ENCODE data around the gene LPP.

Gene LPP

DNA sequence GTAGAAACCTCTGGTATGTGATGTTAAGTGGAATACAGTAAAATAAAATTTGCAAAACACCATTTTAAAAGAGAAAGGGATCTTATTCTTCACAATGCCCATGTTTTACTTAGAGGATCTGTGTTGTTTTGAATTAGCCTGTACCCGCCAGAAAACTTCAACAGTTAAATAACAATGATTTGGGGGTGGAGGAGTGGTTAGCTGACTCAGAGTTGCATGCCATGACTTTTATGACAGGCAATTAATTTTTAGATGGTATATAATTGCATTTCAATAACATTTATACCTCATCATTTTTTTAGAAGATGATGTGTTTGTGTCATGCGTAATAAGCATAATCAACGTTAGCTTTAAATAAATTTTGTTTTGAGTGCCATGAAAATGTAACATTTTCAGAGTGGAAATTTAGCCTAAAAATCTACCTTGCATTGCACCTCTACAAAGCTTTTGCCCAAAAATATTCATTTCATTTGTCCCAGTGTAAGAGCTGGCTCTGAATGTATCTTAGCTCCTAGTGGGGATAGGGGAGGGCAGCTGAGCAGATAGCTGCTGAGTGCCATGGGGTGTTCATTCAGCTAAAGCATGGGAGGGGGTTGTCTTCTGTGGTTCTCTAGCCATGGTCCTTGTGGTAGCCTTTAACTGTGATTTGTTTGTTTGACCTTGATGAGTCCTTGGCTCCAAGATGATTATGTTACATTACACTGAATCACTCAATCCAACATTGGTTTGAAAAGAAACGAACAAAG is 379.8 kb downstream of the LPP start:
- no peak for DNase-seq

GRCh38 chr3:188534633-188535032 is 380.7 kb downstream of the LPP start:
- no peak for DNase-seq

- DNase-seq: no peak
These were observed 383.6 kb downstream of the LPP start for GRCh38 chr3:188537606-188538005.

- DNase-seq: no peak
These were observed 385.1 kb downstream of the LPP start for GRCh38 chr3:188539037-188539436.

DNA sequence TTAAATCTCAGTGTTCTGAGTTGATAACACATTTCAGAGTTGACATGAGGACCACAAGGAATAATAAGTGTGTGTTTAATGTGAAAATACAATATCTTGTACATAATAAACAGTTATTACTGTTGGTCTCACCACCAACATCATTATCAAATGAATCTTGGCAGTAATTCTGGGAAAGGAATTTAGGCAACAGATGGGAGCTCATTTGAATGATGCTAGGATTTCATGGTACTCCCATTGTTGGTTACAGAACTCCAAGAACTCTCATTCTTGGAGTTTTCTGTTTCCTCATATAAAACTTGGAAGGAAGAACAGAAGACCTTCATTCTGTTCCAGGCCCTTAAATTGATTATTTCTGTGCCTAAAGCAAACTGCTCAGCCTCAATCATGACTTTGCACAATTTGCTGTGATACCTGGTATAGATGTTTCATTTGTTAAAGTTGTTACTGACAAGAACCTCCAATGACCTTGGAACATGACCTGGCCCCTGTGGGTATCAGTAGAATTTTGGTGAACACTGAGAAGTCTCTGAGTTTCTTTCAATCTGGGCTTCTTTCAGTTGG is 385.8 kb downstream of the LPP start:
- DNase-seq: no peak

DNA sequence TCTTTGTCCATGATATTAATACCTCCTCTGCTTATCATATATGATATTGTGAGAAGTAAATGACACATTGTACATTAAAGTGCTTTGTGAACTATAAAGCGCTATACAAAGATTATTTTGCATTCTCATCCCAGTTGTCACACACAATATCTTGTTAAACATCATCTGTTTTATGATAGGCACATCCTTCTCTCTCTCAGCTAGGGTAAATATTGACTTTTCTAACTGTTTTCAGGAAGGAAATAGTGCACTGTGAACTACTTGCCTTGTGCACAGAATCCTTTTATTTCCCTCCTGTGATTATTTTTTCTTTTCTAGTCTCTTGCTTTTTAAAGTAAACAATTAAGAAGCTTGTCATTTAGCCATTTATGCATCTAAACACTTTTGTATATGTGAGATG is 388.2 kb downstream of the LPP start:
- DNase-seq: no peak

DNA sequence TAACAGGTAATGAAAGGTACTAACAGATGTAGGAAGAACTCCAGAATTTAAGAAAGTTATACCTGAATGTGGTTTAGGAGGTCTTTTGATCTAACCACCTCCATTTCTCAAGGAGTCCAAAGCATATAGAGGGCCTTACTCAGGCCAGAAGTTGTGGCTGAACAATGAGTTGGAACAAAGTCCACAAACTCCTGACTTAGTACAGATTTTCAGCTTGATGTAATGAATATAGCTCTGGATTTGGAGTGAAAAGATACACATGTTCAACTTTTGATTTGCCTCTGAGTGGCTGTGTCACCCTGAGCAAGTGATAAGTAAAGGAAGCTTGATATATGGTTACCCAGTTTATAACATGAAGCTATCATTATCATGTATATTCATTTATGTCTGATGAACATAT is 390.1 kb downstream of the LPP start:
- no peak for DNase-seq

DNA sequence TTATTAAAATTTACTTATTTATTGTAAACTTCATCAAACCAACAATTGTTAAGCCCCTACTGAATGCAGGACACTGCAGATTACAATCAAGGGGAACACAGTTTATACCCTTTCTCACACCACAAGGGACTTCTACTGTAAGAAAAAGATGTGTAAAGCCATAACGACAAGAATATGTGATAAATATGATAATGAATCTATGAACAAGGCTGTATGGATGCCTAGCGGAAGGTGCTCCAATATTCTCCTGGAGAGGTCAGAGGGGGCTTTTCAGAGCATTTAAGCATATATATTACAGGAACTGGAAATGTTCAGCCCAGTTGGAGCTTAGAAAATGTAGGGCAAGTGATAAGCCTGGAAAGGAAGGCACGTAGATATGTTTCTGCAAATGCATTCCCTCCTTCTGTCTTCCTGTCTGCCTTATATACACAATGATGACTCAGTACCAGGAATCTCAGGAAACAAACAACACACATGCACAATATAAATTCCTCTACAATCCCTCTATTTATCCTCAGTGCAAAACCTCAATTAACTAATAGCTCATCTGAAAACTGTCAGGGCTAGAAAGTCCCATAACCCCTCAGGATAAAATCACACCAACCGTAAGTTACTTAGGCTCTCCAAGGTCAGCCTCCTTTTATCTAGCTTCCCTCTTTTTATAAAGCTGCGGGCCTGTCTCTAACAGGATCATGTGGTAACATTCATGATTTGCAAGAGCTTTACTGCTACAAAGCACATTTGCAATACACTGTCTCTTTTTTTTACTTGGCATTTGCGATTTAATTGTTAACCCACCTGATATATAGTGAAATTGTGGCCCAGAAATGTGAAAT is 393.1 kb downstream of the LPP start:
- no peak for DNase-seq

DNA sequence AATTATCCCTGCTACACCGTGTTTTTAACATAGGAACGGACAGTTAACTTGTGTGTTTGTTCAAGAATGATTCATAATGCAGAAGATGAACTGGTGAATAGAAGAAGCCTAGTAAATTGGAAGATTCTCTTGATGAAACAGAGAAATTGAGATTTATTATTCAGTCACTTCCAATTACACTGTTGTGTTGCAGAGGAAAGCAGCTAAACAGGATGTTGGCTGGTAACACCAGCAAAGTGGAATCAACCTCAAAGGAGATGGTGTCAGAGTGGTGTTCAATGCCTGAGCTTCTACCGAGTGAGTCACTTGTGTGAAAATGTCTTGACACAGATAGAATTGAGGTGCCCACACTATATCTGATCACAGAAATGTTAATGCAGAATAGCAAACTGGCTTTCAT is 399.6 kb downstream of the LPP start:
- peak; percentile 15 to 55 for DNase-seq

DNA sequence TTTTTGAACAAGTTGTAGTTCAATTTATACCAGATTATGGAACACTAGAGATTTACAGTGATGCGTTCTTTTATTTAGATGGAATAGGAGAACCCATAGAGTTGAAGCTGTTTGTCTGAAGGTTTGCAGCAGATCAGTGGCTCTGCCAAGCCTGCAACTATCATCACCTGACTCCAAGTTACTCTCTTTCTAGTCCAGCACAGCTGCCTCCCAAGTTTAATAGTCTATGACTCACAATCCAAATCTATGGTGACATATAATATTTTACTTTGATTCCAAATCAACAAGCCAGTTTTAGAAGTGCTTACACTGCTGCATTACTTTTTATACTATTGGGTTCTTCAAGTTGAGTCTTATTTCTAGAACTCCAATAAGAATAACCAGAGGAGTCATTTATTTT is 400.4 kb downstream of the LPP start:
- DNase-seq: no peak

- no peak for DNase-seq
These were observed 403.3 kb downstream of the LPP start for GRCh38 chr3:188557235-188557634.

DNA sequence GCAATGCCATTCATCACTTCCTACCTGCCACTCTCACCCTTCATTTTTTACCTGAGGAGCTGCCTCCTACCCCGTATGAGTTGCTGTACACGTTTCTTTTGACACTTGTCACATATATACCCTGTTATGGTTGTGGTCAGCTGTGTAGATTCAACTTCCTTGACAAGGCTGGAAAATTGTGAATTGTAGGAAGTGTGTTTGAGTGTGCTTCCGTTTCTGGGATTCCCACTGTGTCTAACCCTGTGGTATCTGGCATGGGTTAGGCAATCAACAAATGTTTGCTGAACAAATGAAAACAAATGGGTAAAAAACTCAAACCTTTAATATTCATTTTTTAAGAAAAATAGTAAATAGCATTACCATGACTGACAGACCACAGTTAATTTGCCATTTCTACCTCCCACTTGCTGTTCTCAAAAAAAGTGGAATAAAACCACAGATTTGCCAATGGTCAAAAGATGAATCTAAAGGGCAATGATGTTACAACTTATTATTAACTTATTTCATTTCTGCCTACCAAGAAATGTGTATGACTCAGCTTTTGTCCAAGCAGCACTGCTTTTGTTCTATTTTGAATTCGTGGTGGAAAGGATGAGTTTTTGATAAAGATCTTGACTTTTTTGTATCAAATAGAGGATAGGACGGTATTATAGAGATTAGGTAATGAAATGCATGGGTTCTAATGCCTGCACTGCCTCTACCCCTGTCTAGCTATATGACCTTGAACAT is 404.6 kb downstream of the LPP start:
- DNase-seq: no peak

DNA sequence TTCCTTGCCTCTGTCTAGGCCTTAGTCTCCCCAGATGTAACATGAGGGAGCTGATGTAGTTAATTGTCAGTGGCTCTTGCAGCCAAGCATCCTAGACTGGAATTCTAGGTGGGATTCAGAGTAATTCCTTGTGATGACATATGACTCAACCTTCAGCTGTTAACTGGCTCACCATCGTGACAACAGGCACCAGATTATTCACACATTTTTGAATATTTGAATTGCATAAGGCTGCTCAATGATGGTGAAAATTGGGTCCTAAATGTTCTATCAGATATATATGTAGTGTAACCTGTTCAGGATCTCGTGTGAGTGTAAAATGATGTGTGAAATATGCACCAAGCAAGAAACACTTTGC is 405.1 kb downstream of the LPP start:
- no peak for DNase-seq

GRCh38 chr3:188559856-188560255 is 405.9 kb downstream of the LPP start:
- DNase-seq: no peak

GRCh38 chr3:188562144-188562543 is 408.2 kb downstream of the LPP start:
- no peak for DNase-seq

DNA sequence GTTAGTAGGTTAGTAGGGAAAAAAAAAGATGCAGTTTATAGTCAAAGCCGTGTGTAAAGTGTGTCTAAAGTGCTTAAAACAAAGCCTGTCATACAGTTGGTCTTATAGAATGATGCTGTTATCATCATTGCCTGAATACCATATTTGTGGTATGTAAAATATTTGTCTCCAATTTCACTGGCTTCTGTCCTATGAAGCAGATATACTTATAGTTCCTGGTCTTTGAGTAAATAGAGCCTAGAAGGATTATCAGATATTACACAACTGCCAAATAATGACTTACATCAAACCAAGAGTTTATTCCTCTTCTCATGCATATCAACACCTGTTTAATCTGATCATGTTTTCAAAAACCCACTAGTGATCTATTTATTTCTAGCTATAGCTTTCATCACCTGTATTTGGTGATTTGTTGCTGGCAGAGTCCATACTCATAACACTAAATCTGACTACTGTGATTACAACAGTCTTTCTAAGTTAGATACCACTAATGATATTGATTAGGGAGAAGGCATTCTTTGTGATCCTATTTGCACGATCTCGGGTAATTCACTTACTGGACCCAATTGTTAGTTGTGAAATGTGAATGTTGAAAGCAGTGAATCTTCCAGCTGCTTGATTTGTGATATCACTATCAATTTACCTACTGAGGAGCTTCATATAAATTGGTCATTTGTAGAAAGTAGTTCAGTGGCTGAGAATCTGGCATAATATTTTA is 413.7 kb downstream of the LPP start:
- DNase-seq: no peak

DNA sequence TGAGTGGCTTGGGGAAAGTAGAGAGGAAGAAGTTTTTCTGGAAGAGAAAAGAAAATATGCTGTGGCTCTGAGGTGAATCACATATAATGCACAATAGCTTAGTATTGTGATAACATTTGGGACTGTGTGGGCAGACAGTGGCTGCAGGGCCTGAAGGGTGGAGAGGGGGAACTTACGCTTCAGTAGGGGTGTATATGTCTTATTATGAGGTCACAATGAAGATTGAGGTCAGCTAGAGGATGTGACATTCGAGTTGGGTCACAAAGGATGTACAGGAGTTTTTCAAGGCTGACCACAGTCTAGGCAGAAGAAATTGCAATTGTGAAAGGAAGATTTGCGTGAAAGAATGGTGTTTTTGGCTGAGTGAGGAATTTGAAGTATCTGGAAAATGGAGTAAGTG is 414.8 kb downstream of the LPP start:
- peak in 1 of 2 donors; percentile 12 for DNase-seq

GRCh38 chr3:188571531-188572095 is 417.7 kb downstream of the LPP start:
- DNase-seq: no peak

- peak in 1 of 2 donors; percentile 15 for DNase-seq
These were observed 419.5 kb downstream of the LPP start for GRCh38 chr3:188573291-188573940.

DNA sequence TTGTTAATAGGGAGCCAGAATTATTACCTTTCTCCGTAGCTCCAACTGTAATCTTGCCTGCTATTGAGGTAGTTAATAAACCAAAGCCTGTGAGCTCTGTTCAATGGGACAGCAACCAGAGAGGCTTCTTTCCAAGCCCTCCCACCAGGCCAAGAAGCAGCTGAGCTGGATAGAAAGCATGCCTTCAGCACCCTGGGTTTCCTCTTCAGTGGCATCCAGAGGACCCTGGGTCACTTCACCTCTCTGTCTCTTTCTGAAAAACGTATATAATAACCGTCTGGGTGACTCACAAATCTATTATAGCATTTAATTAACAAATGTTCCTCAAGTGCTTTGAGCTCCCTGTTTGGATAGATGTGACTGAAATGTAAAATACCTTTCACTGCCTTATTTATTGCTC is 420.0 kb downstream of the LPP start:
- DNase-seq: no peak

- no peak for DNase-seq
These were observed 420.9 kb downstream of the LPP start for GRCh38 chr3:188574885-188575284.

DNA sequence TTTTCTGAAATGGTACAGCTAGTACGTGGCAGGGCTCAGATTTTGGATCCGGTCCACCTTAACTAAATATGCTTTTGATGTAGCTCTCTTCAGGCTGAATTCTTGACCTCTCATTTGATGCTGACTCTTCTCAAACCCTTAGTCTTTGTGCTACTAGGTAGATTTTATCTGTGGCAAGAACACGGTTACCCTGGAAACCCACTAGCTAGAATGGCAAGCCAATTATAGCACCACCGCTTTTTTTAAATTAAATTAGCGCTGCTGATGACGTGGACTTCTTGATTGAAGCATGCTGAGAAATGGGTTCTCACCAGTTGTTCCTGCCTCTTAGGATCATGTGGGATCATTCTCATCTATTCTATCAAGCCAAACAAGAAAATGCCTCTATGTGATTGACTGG is 421.5 kb downstream of the LPP start:
- no peak for DNase-seq
